H1 (cell line): ENCODE measurements around the gene RTEL1. TPM values are rescaled to one million over a fixed set of nuclear protein-coding genes. Genes with fewer than 3 reads are reported as not detected.
"Not testable (repeated sequence)": the region's sequence is repeated elsewhere in the genome, so short reads cannot be mapped to it uniquely, and the experiment has no call there.

Experiments used
- CTCF ChIA-PET: fragments of 300-600 bp; sonication (Branson Sonifier 250); formaldehyde crosslinking; loops from one replicate; lab custom pipeline; 2021; ENCODE audit not compliant: partially characterized antibody; lab: Charles Lee
- POLR2A ChIA-PET: fragments of 300-600 bp; sonication (Branson Sonifier 250); formaldehyde crosslinking; loops from one replicate; lab custom pipeline; 2021; ENCODE audit warnings: inconsistent platforms; ENCODE audit not compliant: partially characterized antibody; lab: Charles Lee
- DNase-seq, 2 experiments: peaks; one replicate each; pipeline versions ENCODE4 v3.0.0 to v3.0.0-alpha.2; 2010 to 2022; ENCODE audit warnings: low spot score in 2 of 2, low read depth in 1 of 2, mixed read lengths in 1 of 2
- FAIRE-seq: peaks from 2 replicates; lab custom pipeline; 2011; peaks lifted over from hg19 to GRCh38; lab: Jason Lieb, UNC
- H2AFZ ChIP-seq: 2 replicates; pipeline ENCODE4 v1.8.1; 2012; ENCODE audit warnings: low read length, inconsistent platforms
- H2AK5ac ChIP-seq: 2 replicates; pipeline ENCODE4 v1.6.1; 2013; ENCODE audit warnings: low read depth, low read length
- H2BK120ac ChIP-seq: replicated peaks from 2 replicates; pipeline ENCODE3; 2013; ENCODE audit warnings: low read depth, low read length, inconsistent platforms
- H2BK12ac ChIP-seq: 2 replicates; pipeline ENCODE4 v1.6.1; 2013; ENCODE audit warnings: low read depth, low read length
- H2BK15ac ChIP-seq: 2 replicates; pipeline ENCODE4 v1.6.1; 2013; ENCODE audit warnings: low read length
- H2BK20ac ChIP-seq: 2 replicates; pipeline ENCODE4 v1.6.1; 2013; ENCODE audit warnings: low read length
- H2BK5ac ChIP-seq: 2 replicates; pipeline ENCODE4 v1.6.1; 2013; ENCODE audit warnings: low read depth, low read length
- H3K14ac ChIP-seq: 2 replicates; pipeline ENCODE4 v1.6.1; 2013; ENCODE audit warnings: inconsistent platforms; ENCODE audit not compliant: insufficient read length
- H3K18ac ChIP-seq: 2 replicates; pipeline ENCODE4 v1.6.1; 2013; ENCODE audit warnings: low read length; ENCODE audit errors: extremely low read depth
- H3K23ac ChIP-seq: 2 replicates; pipeline ENCODE4 v1.6.1; 2013; ENCODE audit warnings: inconsistent platforms; ENCODE audit not compliant: insufficient read length
- H3K23me2 ChIP-seq: 2 replicates; pipeline ENCODE4 v1.6.1; 2013; ENCODE audit warnings: low read depth, low read length
- H3K27ac ChIP-seq: 2 replicates; pipeline ENCODE4 v1.6.1; 2011; ENCODE audit warnings: low read depth, low read length, inconsistent platforms
- H3K27me3 ChIP-seq, 4 experiments: replicated peaks in 1 of 4; 1 replicate in 1 of 4; 2 replicates in 3 of 4; pipeline versions ENCODE4 v1.6.1 to v1.8.1; 2011 to 2013; ENCODE audit warnings: low read length in 3 of 4, mild to moderate bottlenecking in 3 of 4, inconsistent platforms in 2 of 4, mixed read lengths in 2 of 4, moderate library complexity in 1 of 4; ENCODE audit not compliant: control insufficient read depth in 3 of 4, insufficient read depth in 3 of 4; ENCODE audit errors: extremely low read depth in 1 of 4
- H3K36me3 ChIP-seq, 4 experiments: 2 replicates each; pipeline versions ENCODE4 v1.6.1 to v1.8.1; 2011 to 2013; ENCODE audit warnings: mild to moderate bottlenecking in 4 of 4, low read length in 3 of 4, moderate library complexity in 2 of 4, control low read depth in 1 of 4, inconsistent platforms in 1 of 4; ENCODE audit not compliant: insufficient read depth in 4 of 4, control insufficient read depth in 2 of 4
- H3K4ac ChIP-seq: replicated peaks from 2 replicates; pipeline ENCODE3; 2013; ENCODE audit warnings: low read length, low read depth, mixed read lengths, inconsistent platforms; ENCODE audit not compliant: insufficient read length
- H3K4me1 ChIP-seq, 4 experiments: replicated peaks in 1 of 4; 1 replicate in 1 of 4; 2 replicates in 3 of 4; pipeline versions ENCODE4 v1.6.1 to v1.8.1; 2011 to 2013; ENCODE audit warnings: low read length in 3 of 4, inconsistent platforms in 2 of 4, mixed read lengths in 1 of 4; ENCODE audit not compliant: insufficient read depth in 4 of 4, control insufficient read depth in 3 of 4
- H3K4me2 ChIP-seq, 2 experiments: 2 replicates each; pipeline versions ENCODE4 v1.6.1 to v1.8.1; 2011 to 2013; ENCODE audit warnings: low read depth in 2 of 2, low read length in 2 of 2, control low read depth in 1 of 2, inconsistent platforms in 1 of 2, mild to moderate bottlenecking in 1 of 2; ENCODE audit not compliant: insufficient read depth in 1 of 2
- H3K4me3 ChIP-seq, 4 experiments: fragments of 200-600, 300-600 bp in 1 of 4; sonication (generic), shearing (Covaris generic), sonication (Bioruptor Twin) in 1 of 4; 2 replicates each; pipeline versions ENCODE4 v1.5.1 to v1.8.1; 2011 to 2016; ENCODE audit warnings: low read length in 4 of 4, low read depth in 3 of 4, control low read depth in 2 of 4, inconsistent platforms in 2 of 4, mild to moderate bottlenecking in 2 of 4, mixed read lengths in 1 of 4, moderate library complexity in 1 of 4; ENCODE audit not compliant: insufficient read depth in 2 of 4; ENCODE audit errors: extremely low read depth in 1 of 4
- H3K56ac ChIP-seq: replicated peaks from 2 replicates; pipeline ENCODE3; 2013; ENCODE audit warnings: low read depth, mild to moderate bottlenecking, mixed read lengths, low read length, inconsistent platforms; ENCODE audit not compliant: insufficient read length
- H3K79me1 ChIP-seq: 2 replicates; pipeline ENCODE4 v1.6.1; 2013; ENCODE audit warnings: low read depth, low read length, control low read depth
- H3K79me2 ChIP-seq, 2 experiments: 2 replicates each; pipeline versions ENCODE4 v1.6.1 to v1.8.1; 2012 to 2013; ENCODE audit warnings: low read length in 2 of 2, mild to moderate bottlenecking in 2 of 2, inconsistent platforms in 1 of 2; ENCODE audit not compliant: insufficient read depth in 2 of 2, control insufficient read depth in 1 of 2
- H3K9ac ChIP-seq, 4 experiments: replicated peaks in 1 of 4; 1 replicate in 1 of 4; 2 replicates in 3 of 4; pipeline versions ENCODE4 v1.6.1 to v1.8.1; 2011 to 2013; ENCODE audit warnings: low read depth in 3 of 4, low read length in 3 of 4, control low read depth in 2 of 4, mild to moderate bottlenecking in 2 of 4, moderate library complexity in 2 of 4, inconsistent platforms in 1 of 4; ENCODE audit errors: extremely low read depth in 1 of 4
- H3K9me3 ChIP-seq, 2 experiments: 2 replicates each; pipeline versions ENCODE4 v1.6.1 to v1.8.1; 2012 to 2013; ENCODE audit warnings: mild to moderate bottlenecking in 2 of 2, moderate library complexity in 2 of 2, control low read depth in 1 of 2, inconsistent platforms in 1 of 2, low read depth in 1 of 2, low read length in 1 of 2, mixed read lengths in 1 of 2; ENCODE audit not compliant: insufficient read depth in 2 of 2
- H4K20me1 ChIP-seq, 2 experiments: replicated peaks in 1 of 2; 2 replicates each; pipeline versions ENCODE3 to v1.8.1; 2011 to 2013; ENCODE audit warnings: inconsistent platforms in 2 of 2, low read length in 2 of 2, mild to moderate bottlenecking in 1 of 2; ENCODE audit not compliant: insufficient read depth in 2 of 2, control insufficient read depth in 1 of 2
- H4K5ac ChIP-seq: 2 replicates; pipeline ENCODE4 v1.6.1; 2013; ENCODE audit warnings: low read length, low read depth, mixed read lengths, inconsistent platforms; ENCODE audit not compliant: insufficient read length
- H4K8ac ChIP-seq: 2 replicates; pipeline ENCODE4 v1.8.0; 2013; ENCODE audit warnings: mild to moderate bottlenecking, moderate library complexity, low read length, inconsistent platforms; ENCODE audit not compliant: insufficient read depth; ENCODE audit errors: extremely low read depth
- H4K91ac ChIP-seq: replicated peaks from 2 replicates; pipeline ENCODE3; 2013; ENCODE audit warnings: low read length, mixed read lengths, inconsistent platforms; ENCODE audit not compliant: insufficient read length
- WGBS, 2 experiments: shearing (Covaris generic) in 1 of 2; methylation state at CpG; one replicate each; pipeline versions ENCODE4 v1.1.6 to v1.1.7; 2013 to 2015; ENCODE audit warnings: low lambda C conversion rate in 2 of 2, mixed read lengths in 2 of 2, inconsistent platforms in 1 of 2, low coverage in 1 of 2, missing lambda C conversion rate in 1 of 2; ENCODE audit not compliant: insufficient replicate concordance in 2 of 2, insufficient coverage in 1 of 2, insufficient read length in 1 of 2; ENCODE audit errors: extremely low coverage in 1 of 2, missing lambda C conversion rate in 1 of 2; 5-methylcytosine and 5-hydroxymethylcytosine counted together
- polyA plus RNA-seq, 7 experiments: library from polyadenylated mRNA; depleted of rRNA in 3 of 7; stranded (reverse) in 5 of 7; unstranded in 2 of 7; fragments of >200 nt in 5 of 7; fragments of 200-250 nt in 2 of 7; gene quantifications; 1 replicate in 5 of 7; 2 replicates in 1 of 7; 4 replicates in 1 of 7; pipeline versions ENCODE4 v1.2.1 to v1.2.3, GENCODE V29; 2011 to 2013; ENCODE audit warnings: missing spikeins in 2 of 7, mixed read lengths in 2 of 7
- total RNA-seq: library from RNA; stranded (reverse); fragmentation: NEBNext Ultra II Directional; extraction: Animal tissue kit (Norgen Biotek cat#: 25700); gene quantifications from 2 replicates; pipeline ENCODE4 v1.2.1, GENCODE V29; 2021

RTEL1 gene
- total and polyA plus RNA-seq, 2 of the 8 experiments (the other 6 are each of a cell fraction or from before 2014, with no cell fraction given): 16.2 to 37.1 TPM

DNA sequence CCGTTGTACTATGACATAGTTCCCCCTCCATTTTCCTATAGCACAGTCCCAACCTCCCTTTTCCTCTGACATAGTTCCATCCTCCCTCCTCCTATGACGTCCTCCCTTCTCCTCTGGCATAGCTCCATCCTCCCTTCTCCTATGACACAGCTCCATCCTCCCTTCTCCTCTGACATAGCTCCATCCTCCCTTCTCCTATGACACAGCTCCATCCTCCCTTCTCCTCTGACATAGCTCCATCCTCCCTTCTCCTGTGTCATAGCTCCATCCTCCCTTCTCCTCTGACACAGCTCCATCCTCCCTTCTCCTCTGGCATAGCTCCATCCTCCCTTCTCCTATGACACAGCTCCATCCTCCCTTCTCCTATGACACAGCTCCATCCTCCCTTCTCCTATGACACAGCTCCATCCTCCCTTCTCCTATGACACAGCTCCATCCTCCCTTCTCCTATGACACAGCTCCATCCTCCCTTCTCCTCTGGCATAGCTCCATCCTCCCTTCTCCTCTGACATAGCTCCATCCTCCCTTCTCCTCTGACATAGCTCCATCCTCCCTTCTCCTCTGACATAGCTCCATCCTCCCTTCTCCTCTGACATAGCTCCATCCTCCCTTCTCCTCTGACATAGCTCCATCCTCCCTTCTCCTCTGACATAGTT lies 65.0 kb downstream of the RTEL1 start:
- not testable (repeated sequence) for H3K4me3 ChIP-seq, H3K36me3 ChIP-seq, FAIRE-seq, H2BK5ac ChIP-seq, H3K14ac ChIP-seq, H3K9ac ChIP-seq, H3K23ac ChIP-seq, H2BK15ac ChIP-seq, H3K23me2 ChIP-seq, H3K4me1 ChIP-seq, H2BK20ac ChIP-seq, H3K56ac ChIP-seq, H3K9me3 ChIP-seq, H3K27me3 ChIP-seq, H3K18ac ChIP-seq, H2BK12ac ChIP-seq, H2BK120ac ChIP-seq, H3K79me1 ChIP-seq, H3K27ac ChIP-seq, DNase-seq, H4K8ac ChIP-seq, H2AK5ac ChIP-seq, H4K91ac ChIP-seq, H4K5ac ChIP-seq, H3K4ac ChIP-seq, H3K4me2 ChIP-seq, H2AFZ ChIP-seq, H4K20me1 ChIP-seq
- H3K79me2 ChIP-seq: peaks cover 0 to 18% of the 10 kb centered on the region in 2 experiments; a peak in 2 of 4 replicates
- ChIA-PET POLR2A (interaction anchor here (0.7 to 1.8 kb wide), 2 partner anchors 14 to 15 kb away, joined by 4 to 6 read pairs; partner anchors contain the start of gene LIME1), CTCF (interaction anchor here (0.6 to 1.9 kb wide), 3 partner anchors 15 to 1014 kb away, joined by 3 to 5 read pairs (median 4); partner anchors contain the start of genes ARFRP1, NTSR1 and ZGPAT)
- WGBS, 2 experiments: 78% methylated on average over 2 of the region's 2 CpGs; no CpG with 5 or more reads in 1 of the 2 experiments
